DOHH2 (cell line): Measurements from ENCODE around the gene FAM120A.

Experiments
- H3F3A ChIP-seq: fragments of 200-600 bp; sonication (generic), shearing (Covaris generic); 2 replicates; pipeline ENCODE4 v1.6.0; 2016; ENCODE audit warnings: antibody characterized with exemption, mild to moderate bottlenecking; ENCODE audit not compliant: control insufficient read depth, insufficient read depth
- H3K27ac ChIP-seq: fragments of 200-600 bp; sonication (generic); 2 replicates; pipeline ENCODE4 v1.5.1; 2014; ENCODE audit warnings: low read depth, mild to moderate bottlenecking, low read length, moderate library complexity
- H3K27me3 ChIP-seq: fragments of 200-600 bp; sonication (generic); 2 replicates; pipeline ENCODE4 v1.6.1; 2014; ENCODE audit warnings: mild to moderate bottlenecking, low read length, mixed read lengths; ENCODE audit not compliant: control insufficient read depth
- H3K36me3 ChIP-seq: fragments of 200-600 bp; sonication (generic); 2 replicates; pipeline ENCODE4 v1.6.1; 2014; ENCODE audit warnings: mild to moderate bottlenecking, low read length, moderate library complexity, mixed read lengths; ENCODE audit not compliant: control insufficient read depth
- H3K4me1 ChIP-seq: fragments of 200-600 bp; sonication (generic); 2 replicates; pipeline ENCODE4 v1.6.1; 2014; ENCODE audit warnings: mild to moderate bottlenecking, low read length, mixed read lengths; ENCODE audit not compliant: control insufficient read depth
- H3K4me2 ChIP-seq: fragments of 200-600 bp; sonication (generic); 2 replicates; pipeline ENCODE4 v1.6.0; 2014; ENCODE audit warnings: mild to moderate bottlenecking, low read length, moderate library complexity
- H3K4me3 ChIP-seq: fragments of 200-600 bp; sonication (generic); 2 replicates; pipeline ENCODE4 v1.5.1; 2014; ENCODE audit warnings: mild to moderate bottlenecking, low read length, mixed read lengths
- H3K79me2 ChIP-seq: fragments of 200-600 bp; sonication (generic); 2 replicates; pipeline ENCODE4 v1.6.1; 2014; ENCODE audit warnings: mild to moderate bottlenecking, low read length, mixed read lengths; ENCODE audit not compliant: control insufficient read depth
- H3K9me2 ChIP-seq: fragments of 200-600 bp; sonication (generic); replicated peaks from 2 replicates; pipeline ENCODE4 v1.6.1; 2014; ENCODE audit warnings: mild to moderate bottlenecking, low read length, mixed read lengths; ENCODE audit not compliant: control insufficient read depth
- H3K9me3 ChIP-seq: fragments of 200-600 bp; sonication (generic); 2 replicates; pipeline ENCODE4 v1.6.1; 2014; ENCODE audit warnings: antibody characterized with exemption, low read length, mixed read lengths; ENCODE audit not compliant: control insufficient read depth, insufficient read depth
- H4K20me1 ChIP-seq: fragments of 200-600 bp; sonication (generic); 2 replicates; pipeline ENCODE4 v1.6.0; 2014; ENCODE audit warnings: low read depth, mild to moderate bottlenecking, antibody characterized with exemption, low read length, moderate library complexity; ENCODE audit not compliant: control insufficient read depth, insufficient read depth
- CTCF ChIP-seq: fragments of 200-600 bp; sonication (generic); IDR thresholded peaks from one replicate; pipeline ENCODE4 v1.5.1; 2014; ENCODE audit warnings: antibody characterized with exemption, mild to moderate bottlenecking, low read depth, low read length; ENCODE audit not compliant: poor library complexity, severe bottlenecking
- EZH2phosphoT487 ChIP-seq: fragments of 200-600 bp; sonication (generic); IDR thresholded peaks from 2 replicates; pipeline ENCODE4 v1.6.1; 2017; ENCODE audit warnings: borderline replicate concordance, mild to moderate bottlenecking, antibody characterized with exemption, low read length, moderate library complexity, mixed read lengths

FAM120A gene

GRCh38 chr9:93507768-93508167, 56.3 kb downstream of the FAM120A start:
- Histone ChIP-seq H3K4me2 (no peak overlapping the region), H3K4me1 (peaks cover 23% of the 10 kb centered on the region), H3K9me3 (no peaks in the 10 kb centered on the region), H3K9me2 (no peaks in the 10 kb centered on the region), H3K4me3 (no peak overlapping the region), H3K27me3 (no peaks in the 10 kb centered on the region), H4K20me1 (0 out of 2 replicates have a peak, but pooled peaks cover 5% of the 10 kb centered on the region), H3K36me3 (peaks cover 56% of the 10 kb centered on the region), H3F3A (peaks cover 12% of the 10 kb centered on the region), H3K27ac (no peak overlapping the region), H3K79me2 (peaks cover 96% of the 10 kb centered on the region)
- TF ChIP-seq CTCF = no peak
- TF ChIP-seq EZH2phosphoT487 = no peak

- no peak for TF ChIP-seq CTCF
- no peak for TF ChIP-seq EZH2phosphoT487
- peaks cover 56% of the 10 kb centered on the region for H3K36me3 ChIP-seq
Measured at GRCh38 chr9:93508207-93508606, 56.7 kb downstream of the FAM120A start.

GRCh38 chr9:93509084-93509483, 57.6 kb downstream of the FAM120A start:
- Histone ChIP-seq H3K36me3 (peaks cover 59% of the 10 kb centered on the region), H3K4me3 (no peak overlapping the region), H3K79me2 (peaks cover 99% of the 10 kb centered on the region), H3K4me2 (no peak overlapping the region), H3K9me3 (no peaks in the 10 kb centered on the region), H3K9me2 (no peaks in the 10 kb centered on the region), H3K4me1 (peaks cover 19% of the 10 kb centered on the region), H3K27me3 (no peaks in the 10 kb centered on the region), H3F3A (peaks cover 8% of the 10 kb centered on the region), H3K27ac (no peak overlapping the region), H4K20me1 (0 out of 2 replicates have a peak, but pooled peaks cover 5% of the 10 kb centered on the region)
- TF ChIP-seq EZH2phosphoT487 (no peak), CTCF (no peak)

More at GRCh38 chr9:93508207-93508606, 56.7 kb downstream of the FAM120A start:
- no peaks in the 10 kb centered on the region for H3K27me3 ChIP-seq
- peaks cover 97% of the 10 kb centered on the region for H3K79me2 ChIP-seq
- no peak overlapping the region for H3K4me2 ChIP-seq
- no peaks in the 10 kb centered on the region for H3K9me3 ChIP-seq
- H3K27ac ChIP-seq = no peak overlapping the region
- H3F3A ChIP-seq = peaks cover 12% of the 10 kb centered on the region
- 0 out of 2 replicates have a peak, but pooled peaks cover 5% of the 10 kb centered on the region for H4K20me1 ChIP-seq
- no peak overlapping the region for H3K4me3 ChIP-seq
- no peaks in the 10 kb centered on the region for H3K9me2 ChIP-seq
- H3K4me1 ChIP-seq = peaks cover 23% of the 10 kb centered on the region
